AG10803 (cell line): ENCODE data around the gene COL6A5.

ENCODE experiments used
- DNase-seq: peaks from one replicate; pipeline ENCODE4 v3.0.0; 2010; ENCODE audit warnings: low read depth
- H3K4me3 ChIP-seq: 2 replicates; pipeline ENCODE4 v1.5.1; 2011; ENCODE audit warnings: mild to moderate bottlenecking, low read length, control low read depth
- TF ChIP-seq, protein P1 (sequence below): conservative IDR thresholded peaks from 2 replicates; pipeline ENCODE4 v1.5.1; 2011; ENCODE audit warnings: mild to moderate bottlenecking, low read length, control low read depth, inconsistent platforms

The COL6A5 gene

DNA sequence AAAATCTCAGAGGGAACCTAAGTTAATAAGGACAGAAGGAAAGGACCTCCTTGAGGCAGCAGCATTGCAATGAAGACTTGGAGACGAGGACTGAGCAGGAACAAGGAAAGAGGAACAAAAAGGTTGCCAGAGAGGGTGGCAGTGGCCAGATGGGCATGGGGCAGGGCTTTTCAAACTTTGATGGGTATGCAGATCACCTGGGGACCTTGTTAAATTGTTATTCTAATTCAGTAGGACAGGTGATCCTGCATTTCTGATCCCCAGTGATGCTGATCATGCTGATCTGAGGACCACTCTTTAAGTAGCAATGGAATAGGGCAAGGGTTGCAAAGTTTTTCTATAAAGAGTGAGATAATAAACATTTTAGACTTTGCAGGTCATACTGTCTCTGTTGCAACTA, 182.6 kb downstream of the COL6A5 start:
- no peak overlapping the region for H3K4me3 ChIP-seq
- DNase-seq = no peak
- TF ChIP-seq, protein P1, sequence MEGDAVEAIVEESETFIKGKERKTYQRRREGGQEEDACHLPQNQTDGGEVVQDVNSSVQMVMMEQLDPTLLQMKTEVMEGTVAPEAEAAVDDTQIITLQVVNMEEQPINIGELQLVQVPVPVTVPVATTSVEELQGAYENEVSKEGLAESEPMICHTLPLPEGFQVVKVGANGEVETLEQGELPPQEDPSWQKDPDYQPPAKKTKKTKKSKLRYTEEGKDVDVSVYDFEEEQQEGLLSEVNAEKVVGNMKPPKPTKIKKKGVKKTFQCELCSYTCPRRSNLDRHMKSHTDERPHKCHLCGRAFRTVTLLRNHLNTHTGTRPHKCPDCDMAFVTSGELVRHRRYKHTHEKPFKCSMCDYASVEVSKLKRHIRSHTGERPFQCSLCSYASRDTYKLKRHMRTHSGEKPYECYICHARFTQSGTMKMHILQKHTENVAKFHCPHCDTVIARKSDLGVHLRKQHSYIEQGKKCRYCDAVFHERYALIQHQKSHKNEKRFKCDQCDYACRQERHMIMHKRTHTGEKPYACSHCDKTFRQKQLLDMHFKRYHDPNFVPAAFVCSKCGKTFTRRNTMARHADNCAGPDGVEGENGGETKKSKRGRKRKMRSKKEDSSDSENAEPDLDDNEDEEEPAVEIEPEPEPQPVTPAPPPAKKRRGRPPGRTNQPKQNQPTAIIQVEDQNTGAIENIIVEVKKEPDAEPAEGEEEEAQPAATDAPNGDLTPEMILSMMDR = no peak

DNA sequence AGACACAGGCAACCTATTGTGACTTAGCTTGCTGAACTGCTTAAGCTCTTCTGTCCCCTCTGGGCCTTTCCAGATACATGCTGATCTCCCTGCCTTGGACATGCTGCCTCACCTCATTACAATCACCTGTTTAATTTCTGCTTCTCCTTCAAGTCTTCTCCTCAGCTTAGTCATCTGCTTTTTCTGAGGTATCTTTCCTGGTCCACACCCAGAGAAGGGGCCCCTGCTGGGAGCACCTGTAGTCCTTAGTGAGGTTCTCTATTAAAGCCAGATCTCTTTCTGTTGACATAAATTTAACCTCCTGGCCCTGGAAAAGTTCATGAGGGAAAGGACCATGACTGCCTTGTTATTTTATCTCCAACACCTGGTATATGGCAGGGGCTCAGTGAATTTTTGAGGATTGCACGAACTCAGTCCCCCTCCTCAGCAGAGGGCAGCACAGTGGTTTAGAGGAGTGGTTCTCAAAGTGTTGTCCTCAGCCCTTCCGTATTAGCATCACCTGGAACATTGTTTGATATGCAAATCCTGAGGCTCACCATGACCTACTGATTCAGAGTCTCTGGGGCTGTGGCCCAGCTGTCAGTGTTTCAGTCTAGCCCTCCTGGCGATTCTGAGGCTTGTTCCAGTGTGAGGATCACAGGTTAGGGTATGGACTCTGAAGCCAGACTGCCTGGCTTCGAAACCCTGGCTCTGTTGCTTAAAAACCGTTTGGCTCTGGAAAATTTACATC, 184.2 kb downstream of the COL6A5 start:
- no peak overlapping the region for H3K4me3 ChIP-seq
- TF ChIP-seq, protein P1 = no peak
- DNase-seq = no peak

DNA sequence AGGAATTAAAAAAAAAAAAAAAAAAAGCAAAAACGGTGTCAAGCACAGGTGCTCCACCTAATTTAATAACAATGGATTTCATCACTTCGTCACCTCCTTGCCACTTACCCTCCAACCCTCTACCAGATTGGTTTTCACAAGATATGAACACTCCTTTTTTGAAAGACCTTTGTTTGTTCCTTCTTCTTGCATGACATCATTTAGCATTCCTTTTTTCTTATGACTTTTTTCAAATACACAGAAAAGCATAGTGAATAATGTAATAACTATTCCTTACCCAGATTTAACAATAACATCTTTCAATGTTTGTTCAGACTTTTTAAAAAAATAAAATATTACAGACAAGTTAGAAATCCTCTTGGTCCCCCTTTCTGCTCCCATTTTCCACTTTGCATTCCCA, 187.8 kb downstream of the COL6A5 start:
- DNase-seq = no peak
- TF ChIP-seq, protein P1 = no peak
- no peak overlapping the region for H3K4me3 ChIP-seq
